GM19468 (cell line): Measurements from ENCODE around the gene TMEM258.

Experiments used
- ATAC-seq: cut with Tn5 transposase; IDR thresholded peaks from one replicate; pipeline ENCODE4 v1.9.1; 2021; ENCODE audit warnings: mild to moderate bottlenecking, moderate library complexity, moderate number of reproducible peaks; ENCODE audit not compliant: unreplicated experiment; ENCODE audit errors: extremely low read depth

Gene TMEM258

GRCh38 chr11:61826930-61827570 is 34.7 kb upstream of the TMEM258 start:
- ATAC-seq: no peak

GRCh38 chr11:61820174-61820573 is 27.8 kb upstream of the TMEM258 start:
- no peak for ATAC-seq

- ATAC-seq: no peak
Measured at GRCh38 chr11:61817471-61818202, 25.2 kb upstream of the TMEM258 start.

- ATAC-seq: peak; percentile 25
Measured at GRCh38 chr11:61816736-61817455, 24.5 kb upstream of the TMEM258 start, which contains the start of gene FADS1. Gene FADS1 (minus strand): TSS chr11:61817003. CDS start chr11:61816929, 74 bp downstream.

- peak; percentile 6 for ATAC-seq
Measured at GRCh38 chr11:61815790-61816735, 23.7 kb upstream of the TMEM258 start.

GRCh38 chr11:61814958-61815789 is 22.8 kb upstream of the TMEM258 start:
- ATAC-seq: peak; percentile 69

- no peak for ATAC-seq
Measured at GRCh38 chr11:61814247-61814957, 22.0 kb upstream of the TMEM258 start.

GRCh38 chr11:61812736-61813411 is 20.5 kb upstream of the TMEM258 start:
- ATAC-seq: no peak

- no peak for ATAC-seq
Measured at GRCh38 chr11:61811831-61812230, 19.4 kb upstream of the TMEM258 start.

- no peak for ATAC-seq
Measured at GRCh38 chr11:61810671-61811175, 18.3 kb upstream of the TMEM258 start.

GRCh38 chr11:61806785-61807184 is 14.4 kb upstream of the TMEM258 start:
- no peak for ATAC-seq

GRCh38 chr11:61805146-61805545 is 12.7 kb upstream of the TMEM258 start:
- ATAC-seq: no peak

GRCh38 chr11:61803889-61804647 is 11.7 kb upstream of the TMEM258 start:
- ATAC-seq: no peak

GRCh38 chr11:61802605-61803004 is 10.2 kb upstream of the TMEM258 start:
- no peak for ATAC-seq

- ATAC-seq: no peak
Measured at GRCh38 chr11:61800331-61801281, 8.2 kb upstream of the TMEM258 start.

- no peak for ATAC-seq
Measured at GRCh38 chr11:61799665-61800284, 7.4 kb upstream of the TMEM258 start.
